Cardiac septum (tissue), 1 donor: ENCODE results near the gene SDHB. TPM values are rescaled to one million over a fixed set of nuclear protein-coding genes. Genes with fewer than 3 reads are reported as not detected.

Source experiments
- DNase-seq: peaks from one replicate; pipeline ENCODE4 v3.0.0-alpha.2; 2020; ENCODE audit warnings: low spot score
- intact Hi-C: fragments of 100-400 bp; cut with DNase I; formaldehyde crosslinking; loops from one replicate; pipeline ENCODE4 v1.14.0; 2022
- long read RNA-seq: library from polyadenylated mRNA; unstranded; transcript quantifications from one replicate; pipeline ENCODE4 v2.0.0, GENCODE V29; 2021
- total RNA-seq: library from RNA; stranded (reverse); fragmentation: NEBNext Ultra II Directional; extraction: Animal tissue kit (Norgen Biotek cat#: 25700); gene quantifications from one replicate; pipeline ENCODE4 v1.2.1, GENCODE V29; 2021
- donor health status: DM: no; HTN: no; CAD: no.

SDHB gene
- 260 TPM for total RNA-seq
- long read RNA-seq, transcript SDHB-201 (8 exons, 1,153 nt) = major isoform, 223 of 231 reads
- long read RNA-seq, partial matches to known transcripts = 6 of 231 reads
- long read RNA-seq, other reads (novel, unspliced or antisense) = 2 of 231 reads

GRCh38 chr1:17053685-17054410 lies at the start of gene SDHB:
SDHB (minus strand) TSS chr1:17054032; CDS start chr1:17054019, 13 bp downstream.
- DNase-seq = peak; percentile 100
- intact Hi-C loops = loop anchor here (2.0 kb wide), 1 partner anchor 41 kb away; no protein-coding TSS in a partner anchor

- DNase-seq = no peak
These were observed 48.4 kb upstream of the SDHB start for GRCh38 chr1:17102232-17102631.

GRCh38 chr1:17101261-17101660 lies 47.4 kb upstream of the SDHB start:
- DNase-seq = no peak
- intact Hi-C loops = no loop called here

More at GRCh38 chr1:17102232-17102631, 48.4 kb upstream of the SDHB start:
- intact Hi-C loops = no loop called here

GRCh38 chr1:17099616-17100340 lies 45.9 kb upstream of the SDHB start:
- intact Hi-C loops = no loop called here
- no peak for DNase-seq

- no peak for DNase-seq
- intact Hi-C loops = no loop called here
These were observed 44.9 kb upstream of the SDHB start for GRCh38 chr1:17098446-17099317.

- DNase-seq = peak; percentile 90
- intact Hi-C loops = no loop called here
These were observed 44.0 kb upstream of the SDHB start for GRCh38 chr1:17097787-17098186.

- intact Hi-C loops = no loop called here
- DNase-seq = no peak
These were observed 43.3 kb upstream of the SDHB start for GRCh38 chr1:17097147-17097546.

GRCh38 chr1:17096584-17096983 lies 42.8 kb upstream of the SDHB start:
- intact Hi-C loops = no loop called here
- no peak for DNase-seq

- no peak for DNase-seq
- intact Hi-C loops = no loop called here
These were observed 41.3 kb upstream of the SDHB start for GRCh38 chr1:17095141-17095540.

GRCh38 chr1:17094664-17095063 lies 40.8 kb upstream of the SDHB start:
- no peak for DNase-seq
- intact Hi-C loops = no loop called here

- intact Hi-C loops = no loop called here
- DNase-seq = no peak
These were observed 40.1 kb upstream of the SDHB start for GRCh38 chr1:17093822-17094393.

- intact Hi-C loops = no loop called here
- no peak for DNase-seq
These were observed 37.4 kb upstream of the SDHB start for GRCh38 chr1:17091252-17091651.

- intact Hi-C loops = no loop called here
- no peak for DNase-seq
These were observed 35.7 kb upstream of the SDHB start for GRCh38 chr1:17089506-17089905.

- no peak for DNase-seq
- intact Hi-C loops = no loop called here
These were observed 32.9 kb upstream of the SDHB start for GRCh38 chr1:17086751-17087150.

GRCh38 chr1:17084787-17085186 lies 31.0 kb upstream of the SDHB start:
- DNase-seq = no peak
- intact Hi-C loops = no loop called here

GRCh38 chr1:17082761-17083160 lies 28.9 kb upstream of the SDHB start:
- intact Hi-C loops = no loop called here
- no peak for DNase-seq

- DNase-seq = no peak
- intact Hi-C loops = no loop called here
These were observed 27.6 kb upstream of the SDHB start for GRCh38 chr1:17081439-17081838.

GRCh38 chr1:17080880-17081279 lies 27.0 kb upstream of the SDHB start:
- intact Hi-C loops = no loop called here
- DNase-seq = no peak

- intact Hi-C loops = no loop called here
- DNase-seq = no peak
These were observed 26.4 kb upstream of the SDHB start for GRCh38 chr1:17080085-17080759.
